Prostate gland (tissue), 2 donors: ENCODE data around the gene IGSF9. TPM values are rescaled to one million over a fixed set of nuclear protein-coding genes. Genes with fewer than 3 reads are reported as not detected.
A peak's percentile ranks its signal among the peaks of the same experiment; 100 is the strongest.

Source experiments
- DNase-seq: peaks from one replicate; pipeline ENCODE4 v3.0.0-alpha.2; 2019; ENCODE audit warnings: low spot score
- H3K27ac ChIP-seq, 2 donors: fragments of 200-600 bp; sonication (generic); 2 replicates each; pipeline ENCODE4 v1.5.1; 2017 to 2019
- H3K27me3 ChIP-seq: fragments of 200-600 bp; sonication (generic); replicated peaks from 2 replicates; pipeline ENCODE4 v1.5.1; 2019; ENCODE audit not compliant: insufficient read depth
- H3K36me3 ChIP-seq, 2 donors: fragments of 200-600 bp; sonication (generic); 1 replicate in 1 of 2; 2 replicates in 1 of 2; pipeline versions ENCODE4 v1.5.1 to v1.8.1; 2017 to 2019
- H3K4me1 ChIP-seq: fragments of 200-600 bp; sonication (generic); replicated peaks from 2 replicates; pipeline ENCODE4 v1.5.1; 2019
- H3K4me3 ChIP-seq, 2 donors: fragments of 200-600 bp; sonication (generic); 2 replicates each; pipeline ENCODE4 v1.5.1; 2017 to 2019
- H3K9me3 ChIP-seq: fragments of 200-600 bp; sonication (generic); 2 replicates; pipeline ENCODE4 v1.5.1; 2017
- POLR2A ChIP-seq: fragments of 450-650 bp; IDR thresholded peaks from one replicate; pipeline ENCODE4 v1.6.1; 2016; ENCODE audit warnings: antibody characterized with exemption, mild to moderate bottlenecking
- POLR2AphosphoS5 ChIP-seq: sonication (generic); formaldehyde crosslinking; IDR thresholded peaks from one replicate; pipeline ENCODE4 v1.6.1; 2017; ENCODE audit warnings: antibody characterized with exemption
- WGBS: methylation state at CpG from one replicate; pipeline ENCODE4 v1.1.5; 2018; 5-methylcytosine and 5-hydroxymethylcytosine counted together
- intact Hi-C: fragments of 100-400 bp; cut with DNase I; formaldehyde crosslinking; loops from one replicate; pipeline ENCODE4 v1.14.2; 2022
- total RNA-seq, 2 donors: library from RNA; depleted of rRNA; stranded (reverse); fragments of >200 nt; gene quantifications; one replicate each; pipeline ENCODE4 v1.1.0, GENCODE V29; 2016
- TF ChIP-seq, protein P1 (sequence below), 4 experiments: fragments of 200-600 bp in 2 of 4; fragments of 450-650 bp in 2 of 4; sonication (generic) in 2 of 4; IDR thresholded peaks; 1 replicate in 3 of 4; 2 replicates in 1 of 4; pipeline ENCODE4 v1.5.1; 2016 to 2019; ENCODE audit warnings: antibody characterized with exemption in 4 of 4, mild to moderate bottlenecking in 2 of 4, moderate library complexity in 2 of 4

Gene IGSF9
- total RNA-seq, 2 donors from 2014 or later, result 7.6 to 17.3 TPM

DNA sequence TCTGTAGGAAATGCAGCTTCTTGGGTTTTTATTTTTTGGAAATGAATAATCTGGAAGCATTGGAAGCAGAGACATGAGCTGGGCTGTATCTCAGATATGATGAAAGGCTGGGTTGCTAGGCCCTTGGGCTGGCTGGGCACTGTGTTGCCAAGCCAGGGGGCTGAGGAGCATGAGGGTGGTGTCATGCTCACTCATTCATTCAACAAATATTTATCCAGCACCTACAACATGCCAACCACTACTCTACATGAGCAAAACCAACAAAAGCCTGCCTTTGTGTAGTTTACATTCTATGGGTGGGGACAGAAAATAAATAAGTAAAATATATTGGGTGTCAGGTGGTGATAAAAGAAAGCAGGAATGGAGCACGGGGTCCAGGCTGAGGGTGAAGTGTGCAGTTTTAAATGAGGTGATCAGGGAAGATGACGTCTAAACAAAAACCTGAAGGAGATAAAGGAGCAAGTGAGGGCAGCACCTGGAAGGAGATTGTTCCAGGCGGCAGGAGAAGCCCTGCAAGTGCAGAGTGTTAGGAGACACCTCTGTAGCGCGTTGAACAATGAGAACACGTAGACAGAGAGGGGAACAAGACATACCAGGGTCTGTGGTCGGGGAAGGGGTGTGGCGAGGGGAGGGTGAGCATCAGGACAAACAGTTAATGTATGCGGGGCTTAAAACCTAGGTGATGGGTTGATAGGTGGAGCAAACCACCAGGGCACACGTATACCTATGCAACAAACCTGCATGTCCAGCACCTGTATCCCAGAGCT lies 31.0 kb downstream of the IGSF9 start:
- intact Hi-C loops, result no loop called here
- no peak for DNase-seq
- Histone ChIP-seq H3K4me1 (no peaks in the 10 kb centered on the region), H3K27ac (peak overlapping the region in 1 of 2 donors; percentile 11), H3K4me3 (no peak overlapping the region), H3K27me3 (no peaks in the 10 kb centered on the region), H3K9me3 (no peaks in the 10 kb centered on the region), H3K36me3 (peaks cover 7 to 10% of the 10 kb centered on the region in 2 donors)
- WGBS, result 77% methylated on average over 10 of the region's 10 CpGs
- TF ChIP-seq, protein P1, sequence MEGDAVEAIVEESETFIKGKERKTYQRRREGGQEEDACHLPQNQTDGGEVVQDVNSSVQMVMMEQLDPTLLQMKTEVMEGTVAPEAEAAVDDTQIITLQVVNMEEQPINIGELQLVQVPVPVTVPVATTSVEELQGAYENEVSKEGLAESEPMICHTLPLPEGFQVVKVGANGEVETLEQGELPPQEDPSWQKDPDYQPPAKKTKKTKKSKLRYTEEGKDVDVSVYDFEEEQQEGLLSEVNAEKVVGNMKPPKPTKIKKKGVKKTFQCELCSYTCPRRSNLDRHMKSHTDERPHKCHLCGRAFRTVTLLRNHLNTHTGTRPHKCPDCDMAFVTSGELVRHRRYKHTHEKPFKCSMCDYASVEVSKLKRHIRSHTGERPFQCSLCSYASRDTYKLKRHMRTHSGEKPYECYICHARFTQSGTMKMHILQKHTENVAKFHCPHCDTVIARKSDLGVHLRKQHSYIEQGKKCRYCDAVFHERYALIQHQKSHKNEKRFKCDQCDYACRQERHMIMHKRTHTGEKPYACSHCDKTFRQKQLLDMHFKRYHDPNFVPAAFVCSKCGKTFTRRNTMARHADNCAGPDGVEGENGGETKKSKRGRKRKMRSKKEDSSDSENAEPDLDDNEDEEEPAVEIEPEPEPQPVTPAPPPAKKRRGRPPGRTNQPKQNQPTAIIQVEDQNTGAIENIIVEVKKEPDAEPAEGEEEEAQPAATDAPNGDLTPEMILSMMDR (IDR thresholded peaks at IDR 0.05), result no peak
- TF ChIP-seq POLR2AphosphoS5, result peak; percentile 5
- TF ChIP-seq POLR2A, result no peak

DNA sequence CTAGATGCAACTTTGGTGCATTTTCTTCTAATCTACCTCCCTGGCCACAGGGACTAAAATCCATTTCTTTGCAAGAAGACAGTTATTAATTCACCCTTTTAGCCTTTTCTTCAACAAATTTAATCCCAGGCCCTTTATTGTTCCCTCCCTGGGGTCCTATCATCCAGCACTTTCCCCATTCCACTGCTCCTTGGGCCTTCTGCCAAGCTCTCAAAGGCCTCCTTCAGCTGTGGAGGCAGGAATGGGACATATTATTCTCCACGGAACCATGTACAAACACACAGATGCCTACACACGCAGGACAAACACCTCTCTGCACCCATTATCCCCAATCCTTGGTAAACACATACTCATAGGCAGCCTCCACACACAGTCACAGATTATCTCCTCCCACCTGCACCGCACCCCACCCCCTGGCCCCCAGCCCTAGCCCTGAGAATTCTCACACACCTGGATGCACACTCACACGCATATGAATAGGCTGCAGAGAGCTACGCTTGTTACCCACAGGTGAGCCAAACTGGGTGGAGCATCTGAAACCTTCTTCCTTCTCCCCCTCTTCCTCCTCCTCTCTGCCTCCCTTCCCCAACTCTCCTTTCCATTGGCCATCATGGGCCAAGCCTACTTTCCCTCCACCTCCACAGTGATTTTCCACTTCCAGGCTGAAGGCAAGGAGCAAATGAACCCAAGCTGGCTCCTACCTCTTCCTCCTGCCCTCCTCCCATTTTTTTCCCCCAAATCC lies 31.8 kb downstream of the IGSF9 start:
- Histone ChIP-seq H3K27ac (peak overlapping the region in 1 of 2 donors; percentile 11), H3K4me1 (no peaks in the 10 kb centered on the region), H3K36me3 (peaks cover 2 to 6% of the 10 kb centered on the region in 2 donors), H3K4me3 (no peak overlapping the region), H3K27me3 (no peaks in the 10 kb centered on the region), H3K9me3 (no peaks in the 10 kb centered on the region)
- no peak for TF ChIP-seq POLR2A
- no peak for TF ChIP-seq POLR2AphosphoS5
- TF ChIP-seq, protein P1 (IDR thresholded peaks at IDR 0.05), result no peak
- intact Hi-C loops, result no loop called here
- 38% methylated on average over 5 of the region's 5 CpGs for WGBS
- DNase-seq, result peak; percentile 32

DNA sequence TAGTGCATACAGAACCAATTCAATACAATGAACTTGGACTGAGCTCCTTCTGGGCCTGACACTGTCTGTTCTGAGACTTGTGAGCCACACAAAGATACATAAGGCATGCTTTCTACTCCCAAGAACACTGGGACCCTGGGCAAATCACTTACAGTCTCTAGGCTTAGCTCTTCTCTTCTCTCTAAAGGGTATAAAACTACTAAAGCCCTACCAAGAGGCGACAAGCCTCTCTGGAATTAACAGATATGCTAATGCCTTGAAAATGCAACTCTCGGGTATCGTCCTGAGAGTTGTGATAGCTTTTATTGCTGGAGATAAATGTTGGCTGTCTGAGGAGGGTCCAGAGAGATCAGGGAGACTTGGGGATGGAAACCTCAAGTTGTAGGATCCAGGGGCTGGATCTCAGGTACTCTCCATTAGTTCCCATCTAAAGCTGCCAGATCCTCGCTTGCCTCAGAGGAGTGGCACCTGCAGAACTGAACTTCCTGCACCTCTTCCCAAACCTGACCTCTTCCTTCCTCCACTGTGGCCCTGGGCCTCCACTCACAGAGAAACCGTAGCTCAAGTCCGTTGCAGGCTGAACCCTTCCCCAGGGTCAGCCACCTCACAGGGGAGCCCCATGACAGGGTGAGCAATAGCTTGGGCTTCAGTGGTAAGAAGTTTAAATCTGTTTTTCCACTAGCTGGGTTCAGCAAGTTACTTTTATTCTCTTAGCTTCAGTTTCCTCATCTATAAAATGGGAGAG lies 33.9 kb downstream of the IGSF9 start:
- WGBS, result 78% methylated on average over 6 of the region's 6 CpGs
- TF ChIP-seq, protein P1 (IDR thresholded peaks at IDR 0.05), result no peak
- TF ChIP-seq POLR2AphosphoS5 (no peak), POLR2A (no peak)
- H3K4me3 ChIP-seq, result no peak overlapping the region
- H3K36me3 ChIP-seq, result no peaks in the 10 kb centered on the region
- H3K27ac ChIP-seq, result no peak overlapping the region
- H3K27me3 ChIP-seq, result no peaks in the 10 kb centered on the region
- no peak for DNase-seq
- H3K4me1 ChIP-seq, result no peaks in the 10 kb centered on the region
- intact Hi-C loops, result no loop called here
- no peaks in the 10 kb centered on the region for H3K9me3 ChIP-seq

DNA sequence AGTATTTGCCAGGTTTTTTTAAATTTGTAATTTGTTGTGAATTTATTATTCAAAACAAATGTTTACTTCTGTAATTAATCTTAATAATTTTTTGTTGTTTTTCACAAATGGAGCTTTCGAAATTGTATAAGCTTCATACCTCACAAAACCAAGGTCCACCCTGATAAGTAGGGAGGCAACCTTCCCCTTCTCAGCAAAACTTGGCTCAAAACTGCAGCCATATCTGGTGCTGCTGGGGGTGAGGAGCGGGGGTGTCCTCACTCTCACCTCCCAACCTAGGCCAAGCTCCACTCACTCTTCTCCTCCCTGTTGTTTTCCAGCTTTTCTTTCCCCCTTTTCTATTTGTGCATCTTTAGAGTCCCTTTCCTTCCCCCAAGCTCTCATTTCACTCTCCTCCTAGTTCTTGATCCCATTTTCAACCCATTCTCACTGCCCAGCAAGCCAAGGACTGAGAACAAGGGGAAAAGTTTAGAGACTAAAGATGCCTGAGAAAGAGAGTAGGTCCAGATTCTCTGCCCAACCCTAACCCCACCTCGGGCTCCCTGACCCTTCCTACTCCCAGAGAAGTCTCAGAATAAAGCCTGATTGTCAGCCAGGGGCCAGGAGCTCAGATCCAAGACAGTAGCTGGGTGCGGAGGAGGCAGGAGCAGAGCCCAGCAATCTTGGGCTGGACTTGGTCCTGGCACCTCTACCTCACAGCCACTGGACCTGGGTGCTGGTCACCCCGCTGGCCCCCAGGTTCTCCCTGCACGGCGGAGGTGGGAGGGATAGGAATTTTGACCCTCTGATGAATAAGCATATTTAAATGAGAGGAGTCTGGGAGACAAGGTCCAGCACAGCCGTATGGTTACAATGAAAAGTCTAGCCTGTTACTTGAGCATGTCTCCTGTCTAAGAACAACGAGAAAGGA lies 37.1 kb downstream of the IGSF9 start:
- no peaks in the 10 kb centered on the region for H3K27me3 ChIP-seq
- no peaks in the 10 kb centered on the region for H3K9me3 ChIP-seq
- WGBS, result 86% methylated on average over 9 of the region's 9 CpGs
- no peaks in the 10 kb centered on the region for H3K36me3 ChIP-seq
- intact Hi-C loops, result no loop called here
- TF ChIP-seq, protein P1 (IDR thresholded peaks at IDR 0.05), result no peak
- TF ChIP-seq POLR2A, result no peak
- no peak for TF ChIP-seq POLR2AphosphoS5
- no peak for DNase-seq
- H3K27ac ChIP-seq, result no peak overlapping the region
- no peak overlapping the region for H3K4me3 ChIP-seq
- H3K4me1 ChIP-seq, result no peaks in the 10 kb centered on the region
